NCI-H345 treated with DMSO at 0.1 percent for 48 hours (cell line): ENCODE measurements around the gene MYH13.

Experiments used
- DNase-seq: peaks from one replicate; lab custom pipeline; 2025; ENCODE audit not compliant: unreplicated experiment; lab: John Stamatoyannopoulos, UW

The MYH13 gene

DNA sequence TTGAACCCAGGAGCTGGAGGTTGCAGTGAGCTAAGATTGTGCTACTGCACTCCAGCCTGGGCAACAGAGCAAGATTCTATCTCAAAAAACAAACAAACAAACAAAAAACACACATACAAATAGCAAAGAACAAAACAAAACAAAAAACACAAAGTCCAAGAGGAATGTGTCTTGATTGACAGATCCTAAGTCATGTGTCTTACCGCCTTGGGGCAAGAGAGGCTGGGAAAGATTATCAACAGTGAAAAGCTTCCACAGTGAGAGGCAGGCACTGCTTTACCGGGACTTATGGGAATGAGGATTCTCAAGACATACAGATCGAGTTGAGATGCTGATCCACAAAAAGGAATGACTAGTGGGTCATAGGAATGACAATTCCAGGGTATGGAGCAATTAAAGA is 111.7 kb downstream of the MYH13 start:
- no peak for DNase-seq

DNA sequence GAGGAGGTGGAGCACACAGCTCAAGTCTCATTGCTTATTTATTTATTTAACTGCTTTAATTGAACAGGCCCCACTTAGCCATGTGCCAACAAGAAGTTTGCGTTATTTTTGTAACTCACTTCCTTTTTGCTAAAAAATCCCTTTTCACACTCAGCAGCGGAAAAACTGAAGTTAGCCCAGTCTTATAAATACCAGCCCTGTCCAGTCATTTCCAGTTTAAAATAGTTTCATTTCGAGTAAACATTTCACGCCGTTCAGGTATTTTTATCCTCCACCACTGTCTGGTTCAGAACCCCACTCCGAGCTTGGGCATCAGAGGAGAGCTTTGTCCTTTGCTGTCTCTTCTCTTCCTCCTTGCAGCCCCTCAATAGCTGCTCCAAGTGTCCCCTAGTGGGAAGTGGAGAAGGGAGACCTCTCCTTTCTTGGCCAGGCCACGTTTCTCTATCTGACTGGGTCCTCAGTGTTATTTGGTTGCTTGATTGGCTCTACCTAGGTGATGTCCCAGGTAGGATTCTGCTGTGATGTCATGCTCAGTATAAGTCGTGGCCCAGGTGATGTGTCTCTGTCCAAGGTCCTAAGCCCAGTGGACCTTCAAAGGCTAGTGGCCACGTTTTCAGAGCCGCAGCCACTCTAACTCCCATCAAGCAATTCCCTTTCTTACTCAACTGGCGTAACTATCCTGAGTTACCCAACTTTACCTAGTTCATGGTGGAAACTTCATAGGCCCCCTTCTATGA is 121.4 kb downstream of the MYH13 start:
- no peak for DNase-seq
